SJCRH30 (cell line): Measurements from ENCODE around the gene TMEM179. TPM values are rescaled to one million over a fixed set of nuclear protein-coding genes. Genes with fewer than 3 reads are reported as not detected.

ENCODE experiments used
- DNase-seq, 2 experiments: peaks; one replicate each; pipeline ENCODE4 v3.0.0-alpha.2; 2015 to 2020
- H3K27ac ChIP-seq: fragments of 250-450 bp; sonication (Bioruptor Pico); 2 replicates; pipeline ENCODE4 v1.5.1; 2020; ENCODE audit warnings: mild to moderate bottlenecking, moderate library complexity
- H3K27me3 ChIP-seq: fragments of 250-450 bp; sonication (Bioruptor Pico); 2 replicates; pipeline ENCODE4 v1.5.1; 2020; ENCODE audit warnings: mild to moderate bottlenecking, moderate library complexity
- H3K36me3 ChIP-seq: fragments of 250-450 bp; sonication (Bioruptor Pico); 2 replicates; pipeline ENCODE4 v1.5.1; 2020; ENCODE audit warnings: mild to moderate bottlenecking, moderate library complexity
- H3K4me1 ChIP-seq: fragments of 250-450 bp; sonication (Bioruptor Pico); 2 replicates; pipeline ENCODE4 v1.5.1; 2020; ENCODE audit warnings: mild to moderate bottlenecking, moderate library complexity
- H3K4me3 ChIP-seq: fragments of 250-450 bp; sonication (Bioruptor Pico); 2 replicates; pipeline ENCODE4 v1.5.1; 2020; ENCODE audit warnings: mild to moderate bottlenecking, moderate library complexity
- H3K9me3 ChIP-seq: fragments of 250-450 bp; sonication (Bioruptor Pico); replicated peaks from 2 replicates; pipeline ENCODE4 v1.5.1; 2020; ENCODE audit warnings: mild to moderate bottlenecking, moderate library complexity
- total RNA-seq: library from RNA; depleted of rRNA; stranded (reverse); fragments of >200 nt; shearing (Covaris generic); gene quantifications from 2 replicates; pipeline ENCODE4 v1.2.3, GENCODE V29; 2014

TMEM179 gene
- total RNA-seq, 1 experiment from 2014 or later = not detected

- peaks cover 16% of the 10 kb centered on the region for H3K4me1 ChIP-seq
- peaks cover 64% of the 10 kb centered on the region for H3K27me3 ChIP-seq
Observed at GRCh38 chr14:104567141-104567956, 37.2 kb downstream of the TMEM179 start.

GRCh38 chr14:104564744-104565679 lies 39.6 kb downstream of the TMEM179 start:
- Histone ChIP-seq H3K9me3 (no peaks in the 10 kb centered on the region), H3K36me3 (no peaks in the 10 kb centered on the region), H3K27ac (no peak overlapping the region), H3K4me1 (peaks cover 16% of the 10 kb centered on the region), H3K4me3 (no peak overlapping the region), H3K27me3 (peaks cover 49% of the 10 kb centered on the region)
- DNase-seq = no peak

More at GRCh38 chr14:104567141-104567956, 37.2 kb downstream of the TMEM179 start:
- no peak for DNase-seq
- Histone ChIP-seq H3K27ac (no peak overlapping the region), H3K9me3 (no peaks in the 10 kb centered on the region), H3K36me3 (no peaks in the 10 kb centered on the region), H3K4me3 (no peak overlapping the region)

GRCh38 chr14:104563742-104564615 lies 40.6 kb downstream of the TMEM179 start:
- Histone ChIP-seq H3K27ac (no peak overlapping the region), H3K27me3 (peaks cover 39% of the 10 kb centered on the region), H3K4me3 (no peak overlapping the region), H3K36me3 (no peaks in the 10 kb centered on the region), H3K9me3 (no peaks in the 10 kb centered on the region), H3K4me1 (peaks cover 12% of the 10 kb centered on the region)
- peak; percentile 88 to 89 for DNase-seq

GRCh38 chr14:104563191-104563741 lies 41.3 kb downstream of the TMEM179 start:
- Histone ChIP-seq H3K27ac (no peak overlapping the region), H3K36me3 (no peaks in the 10 kb centered on the region), H3K4me1 (peaks cover 12% of the 10 kb centered on the region), H3K27me3 (peaks cover 33% of the 10 kb centered on the region), H3K4me3 (no peak overlapping the region), H3K9me3 (no peaks in the 10 kb centered on the region)
- DNase-seq = no peak

- Histone ChIP-seq H3K4me3 (no peak overlapping the region), H3K4me1 (peaks cover 12% of the 10 kb centered on the region), H3K27ac (no peak overlapping the region), H3K36me3 (no peaks in the 10 kb centered on the region), H3K27me3 (peaks cover 29% of the 10 kb centered on the region), H3K9me3 (no peaks in the 10 kb centered on the region)
- DNase-seq = no peak
Observed at GRCh38 chr14:104562606-104563005, 42.0 kb downstream of the TMEM179 start.

GRCh38 chr14:104561632-104562495 lies 42.7 kb downstream of the TMEM179 start:
- Histone ChIP-seq H3K9me3 (no peaks in the 10 kb centered on the region), H3K27ac (no peak overlapping the region), H3K4me1 (peaks cover 12% of the 10 kb centered on the region), H3K27me3 (peaks cover 22% of the 10 kb centered on the region), H3K36me3 (no peaks in the 10 kb centered on the region), H3K4me3 (no peak overlapping the region)
- no peak for DNase-seq

- H3K4me3 ChIP-seq = no peak overlapping the region
- H3K36me3 ChIP-seq = no peaks in the 10 kb centered on the region
- no peak overlapping the region for H3K27ac ChIP-seq
- peak in 1 of 2 experiments; percentile 30 for DNase-seq
- H3K27me3 ChIP-seq = peaks cover 15% of the 10 kb centered on the region
- H3K9me3 ChIP-seq = no peaks in the 10 kb centered on the region
- H3K4me1 ChIP-seq = peaks cover 12% of the 10 kb centered on the region
Observed at GRCh38 chr14:104561124-104561557, 43.4 kb downstream of the TMEM179 start.

- H3K27me3 ChIP-seq = peaks cover 9% of the 10 kb centered on the region; the same call in 1 of the 2 replicates
- no peak overlapping the region for H3K4me3 ChIP-seq
- H3K36me3 ChIP-seq = no peaks in the 10 kb centered on the region
- H3K4me1 ChIP-seq = peaks cover 12% of the 10 kb centered on the region
- no peaks in the 10 kb centered on the region for H3K9me3 ChIP-seq
- DNase-seq = no peak
- no peak overlapping the region for H3K27ac ChIP-seq
Observed at GRCh38 chr14:104560586-104560945, 44.0 kb downstream of the TMEM179 start.

- Histone ChIP-seq H3K36me3 (no peaks in the 10 kb centered on the region), H3K9me3 (no peaks in the 10 kb centered on the region), H3K27ac (no peak overlapping the region), H3K27me3 (peaks cover 3% of the 10 kb centered on the region; the same call in 1 of the 2 replicates), H3K4me1 (peaks cover 16% of the 10 kb centered on the region), H3K4me3 (no peak overlapping the region)
- no peak for DNase-seq
Observed at GRCh38 chr14:104559804-104560585, 44.6 kb downstream of the TMEM179 start.

- no peak for DNase-seq
- H3K36me3 ChIP-seq = no peaks in the 10 kb centered on the region
- no peaks in the 10 kb centered on the region for H3K27me3 ChIP-seq
- H3K9me3 ChIP-seq = no peaks in the 10 kb centered on the region
- H3K27ac ChIP-seq = no peak overlapping the region
- peaks cover 21% of the 10 kb centered on the region for H3K4me1 ChIP-seq
- no peak overlapping the region for H3K4me3 ChIP-seq
Observed at GRCh38 chr14:104559028-104559803, 45.4 kb downstream of the TMEM179 start.

GRCh38 chr14:104558231-104559027 lies 46.1 kb downstream of the TMEM179 start:
- Histone ChIP-seq H3K9me3 (no peaks in the 10 kb centered on the region), H3K36me3 (no peaks in the 10 kb centered on the region), H3K27ac (no peak overlapping the region), H3K4me1 (peaks cover 20% of the 10 kb centered on the region; the same call in 1 of the 2 replicates), H3K4me3 (no peak overlapping the region), H3K27me3 (no peaks in the 10 kb centered on the region)
- DNase-seq = no peak
